ENCODE results near the gene SUGP2. TPM values are rescaled to one million over a fixed set of nuclear protein-coding genes. Genes with fewer than 3 reads are reported as not detected.

The SUGP2 gene
- total RNA-seq, 6 experiments from 2014 or later: 17.4 to 36.4 (median 30.0) TPM

DNA sequence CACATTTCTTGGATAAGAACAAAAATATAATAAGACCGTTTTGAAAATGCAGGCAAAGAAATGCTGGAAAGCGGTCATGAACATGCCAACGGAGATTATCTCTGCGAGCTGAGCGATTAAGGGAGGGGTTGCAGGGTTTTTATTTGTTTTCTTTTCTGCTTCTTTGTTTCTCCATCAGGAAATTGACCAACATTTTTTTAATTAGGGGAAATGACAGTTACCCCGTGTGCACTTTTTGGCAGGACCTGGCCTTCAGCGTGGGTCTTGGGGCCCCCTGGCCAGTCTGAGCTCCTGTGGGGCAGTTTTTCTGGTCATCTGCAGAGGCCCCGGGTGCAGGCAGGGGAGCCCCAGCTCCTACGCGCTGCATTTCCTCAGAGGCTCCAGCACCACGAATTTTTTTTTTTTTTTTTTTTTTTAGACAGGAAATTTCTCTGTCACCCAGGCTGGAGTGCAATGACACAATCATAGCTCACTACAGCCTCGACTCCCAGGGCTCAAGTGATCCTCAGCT is 61.0 kb downstream of the SUGP2 start:
- Histone ChIP-seq H3K4me3 (no peak overlapping the region), H3K27me3 (no peaks in the 10 kb centered on the region), H3K4me1 (no peaks in the 10 kb centered on the region), H3K36me3 (no peaks in the 10 kb centered on the region), H3K9me3 (no peaks in the 10 kb centered on the region), H3K27ac (peak overlapping the region in 2 of 3 donors; percentile 17 to 55)
- ATAC-seq: peak; percentile 39 to 60 (median 50)
- no peak for DNase-seq
- WGBS (ENCODE audit: insufficient coverage, low coverage, low lambda C conversion rate, missing lambda C conversion rate): 27% methylated on average over 12 of the region's 12 CpGs
- intact Hi-C loops (cut with DNase I): no loop called here
- TF ChIP-seq, protein P1, sequence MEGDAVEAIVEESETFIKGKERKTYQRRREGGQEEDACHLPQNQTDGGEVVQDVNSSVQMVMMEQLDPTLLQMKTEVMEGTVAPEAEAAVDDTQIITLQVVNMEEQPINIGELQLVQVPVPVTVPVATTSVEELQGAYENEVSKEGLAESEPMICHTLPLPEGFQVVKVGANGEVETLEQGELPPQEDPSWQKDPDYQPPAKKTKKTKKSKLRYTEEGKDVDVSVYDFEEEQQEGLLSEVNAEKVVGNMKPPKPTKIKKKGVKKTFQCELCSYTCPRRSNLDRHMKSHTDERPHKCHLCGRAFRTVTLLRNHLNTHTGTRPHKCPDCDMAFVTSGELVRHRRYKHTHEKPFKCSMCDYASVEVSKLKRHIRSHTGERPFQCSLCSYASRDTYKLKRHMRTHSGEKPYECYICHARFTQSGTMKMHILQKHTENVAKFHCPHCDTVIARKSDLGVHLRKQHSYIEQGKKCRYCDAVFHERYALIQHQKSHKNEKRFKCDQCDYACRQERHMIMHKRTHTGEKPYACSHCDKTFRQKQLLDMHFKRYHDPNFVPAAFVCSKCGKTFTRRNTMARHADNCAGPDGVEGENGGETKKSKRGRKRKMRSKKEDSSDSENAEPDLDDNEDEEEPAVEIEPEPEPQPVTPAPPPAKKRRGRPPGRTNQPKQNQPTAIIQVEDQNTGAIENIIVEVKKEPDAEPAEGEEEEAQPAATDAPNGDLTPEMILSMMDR (IDR thresholded peaks at IDR 0.05): no peak
- TF ChIP-seq POLR2A (IDR thresholded peaks at IDR 0.05): no peak

- Histone ChIP-seq H3K4me3 (no peak overlapping the region), H3K36me3 (no peaks in the 10 kb centered on the region), H3K27ac (no peak overlapping the region), H3K27me3 (no peaks in the 10 kb centered on the region), H3K9me3 (no peaks in the 10 kb centered on the region), H3K4me1 (no peaks in the 10 kb centered on the region)
- intact Hi-C loops (cut with DNase I): no loop called here
- TF ChIP-seq, protein P1 (IDR thresholded peaks at IDR 0.05): no peak
- TF ChIP-seq POLR2A (IDR thresholded peaks at IDR 0.05): no peak
- DNase-seq (no peak), ATAC-seq (no peak)
- WGBS (ENCODE audit: insufficient coverage, low coverage, low lambda C conversion rate, missing lambda C conversion rate): 67% methylated on average over 7 of the region's 13 CpGs
Observed at GRCh38 chr19:18969931-18970659, 63.2 kb downstream of the SUGP2 start.

- DNase-seq (peak; percentile 77 to 78 (median 77)), ATAC-seq (peak; percentile 78 to 86 (median 79))
- H3K4me1 ChIP-seq: no peaks in the 10 kb centered on the region
- TF ChIP-seq, protein P1 (IDR thresholded peaks at IDR 0.05): no peak
- no peak for TF ChIP-seq POLR2A (IDR thresholded peaks at IDR 0.05)
- WGBS (ENCODE audit: insufficient coverage, low coverage, low lambda C conversion rate, missing lambda C conversion rate): 18% methylated on average over 11 of the region's 11 CpGs
- H3K9me3 ChIP-seq: no peaks in the 10 kb centered on the region
- intact Hi-C loops (cut with DNase I): no loop called here
- peak overlapping the region; percentile 43 to 73 (median 67) for H3K27ac ChIP-seq
- no peak overlapping the region for H3K4me3 ChIP-seq
- H3K36me3 ChIP-seq: no peaks in the 10 kb centered on the region
- no peaks in the 10 kb centered on the region for H3K27me3 ChIP-seq
Observed at GRCh38 chr19:18967358-18968146, 65.8 kb downstream of the SUGP2 start.

DNA sequence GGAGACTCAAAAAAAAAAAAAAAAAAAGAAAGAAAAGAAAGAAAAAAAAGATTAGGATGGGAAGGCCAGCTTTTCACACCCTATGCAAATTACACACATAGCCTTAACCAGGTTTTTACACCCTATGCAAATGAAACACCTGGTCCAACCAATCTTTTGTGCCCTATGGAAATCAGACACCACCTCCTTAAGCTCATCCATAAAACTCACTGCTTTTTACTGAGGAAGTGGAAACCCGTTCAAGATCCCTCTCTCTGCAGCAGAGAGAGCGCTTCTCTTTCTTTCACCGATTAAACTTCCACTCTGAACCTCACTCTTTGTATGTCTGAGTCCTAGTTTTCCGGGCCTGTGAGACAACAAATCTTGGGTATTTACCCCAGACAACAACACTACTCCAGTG is 67.0 kb downstream of the SUGP2 start:
- no peaks in the 10 kb centered on the region for H3K9me3 ChIP-seq
- peak overlapping the region in 2 of 3 donors; percentile 43 to 67 for H3K27ac ChIP-seq
- no peak overlapping the region for H3K4me3 ChIP-seq
- intact Hi-C loops (cut with DNase I): no loop called here
- WGBS (ENCODE audit: insufficient coverage, low coverage, low lambda C conversion rate, missing lambda C conversion rate): 45% methylated on average over 4 of the region's 4 CpGs
- no peaks in the 10 kb centered on the region for H3K4me1 ChIP-seq
- H3K27me3 ChIP-seq: no peaks in the 10 kb centered on the region
- ATAC-seq (peak in 1 of 4 donors; percentile 18), DNase-seq (no peak)
- no peaks in the 10 kb centered on the region for H3K36me3 ChIP-seq
- TF ChIP-seq POLR2A (IDR thresholded peaks at IDR 0.05): no peak
- TF ChIP-seq, protein P1 (IDR thresholded peaks at IDR 0.05): no peak

All from right lobe of liver (tissue), 6 donors.